ENCODE data around the gene ARHGAP15. TPM values are rescaled to one million over a fixed set of nuclear protein-coding genes. Genes with fewer than 3 reads are reported as not detected.

ARHGAP15 gene
- total and polyA plus RNA-seq, 9 donors: 1.5 to 10.0 (median 2.6) TPM

DNA sequence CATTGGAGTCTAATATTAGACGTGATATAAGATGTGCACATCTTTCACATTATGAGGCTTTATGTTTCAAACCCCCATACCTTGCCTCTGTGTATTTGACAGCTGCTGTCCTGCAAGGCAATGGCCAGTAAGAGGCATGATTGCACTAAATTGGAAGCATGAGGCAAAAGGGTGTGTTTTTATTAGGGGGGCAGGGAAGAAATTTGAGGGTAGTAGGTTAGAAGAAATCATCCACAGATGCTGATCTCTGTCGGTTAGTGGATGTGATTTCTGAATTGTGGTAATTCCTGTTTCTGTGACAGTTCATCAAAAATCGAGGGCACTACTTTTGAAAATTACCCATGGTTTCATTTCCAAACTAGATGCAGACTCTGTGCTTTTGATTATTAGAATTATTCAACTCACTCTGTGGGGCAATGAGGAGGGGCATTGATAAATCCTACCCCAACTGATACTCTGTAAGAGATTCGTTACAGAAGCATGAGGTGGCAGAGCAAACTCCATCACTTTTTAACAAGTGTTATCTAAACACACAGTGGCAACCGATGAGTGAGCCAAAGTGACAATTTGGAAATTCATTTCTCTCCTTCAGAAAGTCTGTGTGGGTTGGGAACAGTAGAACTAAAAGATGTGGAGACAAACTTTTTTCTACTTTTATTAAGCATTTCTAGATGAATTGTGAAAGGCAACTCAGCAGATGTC is 453.0 kb downstream of the ARHGAP15 start:
- Histone ChIP-seq H3K4me1 (ENCODE audit: insufficient read depth) (no peaks in the 10 kb centered on the region), H3K9me3 (no peaks in the 10 kb centered on the region), H3K27me3 (no peaks in the 10 kb centered on the region), H3K36me3 (no peaks in the 10 kb centered on the region), H3K27ac (no peak overlapping the region), H3K4me3 (no peak overlapping the region)
- no peak for DNase-seq
- TF ChIP-seq, protein P1, sequence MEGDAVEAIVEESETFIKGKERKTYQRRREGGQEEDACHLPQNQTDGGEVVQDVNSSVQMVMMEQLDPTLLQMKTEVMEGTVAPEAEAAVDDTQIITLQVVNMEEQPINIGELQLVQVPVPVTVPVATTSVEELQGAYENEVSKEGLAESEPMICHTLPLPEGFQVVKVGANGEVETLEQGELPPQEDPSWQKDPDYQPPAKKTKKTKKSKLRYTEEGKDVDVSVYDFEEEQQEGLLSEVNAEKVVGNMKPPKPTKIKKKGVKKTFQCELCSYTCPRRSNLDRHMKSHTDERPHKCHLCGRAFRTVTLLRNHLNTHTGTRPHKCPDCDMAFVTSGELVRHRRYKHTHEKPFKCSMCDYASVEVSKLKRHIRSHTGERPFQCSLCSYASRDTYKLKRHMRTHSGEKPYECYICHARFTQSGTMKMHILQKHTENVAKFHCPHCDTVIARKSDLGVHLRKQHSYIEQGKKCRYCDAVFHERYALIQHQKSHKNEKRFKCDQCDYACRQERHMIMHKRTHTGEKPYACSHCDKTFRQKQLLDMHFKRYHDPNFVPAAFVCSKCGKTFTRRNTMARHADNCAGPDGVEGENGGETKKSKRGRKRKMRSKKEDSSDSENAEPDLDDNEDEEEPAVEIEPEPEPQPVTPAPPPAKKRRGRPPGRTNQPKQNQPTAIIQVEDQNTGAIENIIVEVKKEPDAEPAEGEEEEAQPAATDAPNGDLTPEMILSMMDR (IDR thresholded peaks at IDR 0.05): no peak
- no peak for TF ChIP-seq POLR2A (IDR thresholded peaks at IDR 0.05)
- no peak for TF ChIP-seq EP300 (IDR thresholded peaks at IDR 0.05)
- 78 to 82% (median 82%) methylated on average over 5 of the region's 5 CpGs for WGBS, 3 donors
- intact Hi-C loops (cut with DNase I): no loop called here

DNA sequence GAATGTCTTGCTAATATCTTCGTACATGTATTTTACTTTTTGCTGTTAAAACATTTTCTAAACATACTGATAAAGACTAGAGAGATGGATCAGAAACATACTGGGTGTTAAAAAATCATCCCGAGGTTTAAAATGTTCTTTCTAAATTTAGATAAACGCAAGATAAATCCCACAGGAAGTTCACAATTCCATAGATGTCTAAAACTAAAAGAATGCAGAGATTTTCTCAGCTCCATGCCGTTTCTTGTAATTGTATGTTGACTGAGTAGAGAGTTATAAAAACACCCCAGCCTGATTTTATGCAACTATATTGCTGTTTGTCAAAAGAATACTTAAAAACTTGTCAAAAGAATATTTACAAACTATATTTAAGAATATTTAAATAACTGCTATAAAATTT is 455.7 kb downstream of the ARHGAP15 start:
- H3K36me3 ChIP-seq: no peaks in the 10 kb centered on the region
- no peak overlapping the region for H3K27ac ChIP-seq
- no peak overlapping the region for H3K4me3 ChIP-seq
- no peaks in the 10 kb centered on the region for H3K9me3 ChIP-seq
- WGBS, 3 donors: 4 to 26% (median 6%) methylated on average over 4 of the region's 4 CpGs
- H3K4me1 ChIP-seq (ENCODE audit: insufficient read depth): no peaks in the 10 kb centered on the region
- intact Hi-C loops (cut with DNase I): no loop called here
- no peaks in the 10 kb centered on the region for H3K27me3 ChIP-seq
- TF ChIP-seq, protein P1 (IDR thresholded peaks at IDR 0.05): no peak
- TF ChIP-seq EP300 (IDR thresholded peaks at IDR 0.05) (no peak), POLR2A (IDR thresholded peaks at IDR 0.05) (no peak)
- no peak for DNase-seq

GRCh38 chr2:143586119-143586518 is 456.9 kb downstream of the ARHGAP15 start:
- no peak for TF ChIP-seq POLR2A (IDR thresholded peaks at IDR 0.05)
- no peak for TF ChIP-seq EP300 (IDR thresholded peaks at IDR 0.05)
- TF ChIP-seq, protein P1 (IDR thresholded peaks at IDR 0.05): no peak
- Histone ChIP-seq H3K27me3 (no peaks in the 10 kb centered on the region), H3K9me3 (no peaks in the 10 kb centered on the region), H3K36me3 (no peaks in the 10 kb centered on the region), H3K4me1 (ENCODE audit: insufficient read depth) (no peaks in the 10 kb centered on the region), H3K4me3 (no peak overlapping the region), H3K27ac (no peak overlapping the region)
- intact Hi-C loops (cut with DNase I): no loop called here
- DNase-seq: no peak

DNA sequence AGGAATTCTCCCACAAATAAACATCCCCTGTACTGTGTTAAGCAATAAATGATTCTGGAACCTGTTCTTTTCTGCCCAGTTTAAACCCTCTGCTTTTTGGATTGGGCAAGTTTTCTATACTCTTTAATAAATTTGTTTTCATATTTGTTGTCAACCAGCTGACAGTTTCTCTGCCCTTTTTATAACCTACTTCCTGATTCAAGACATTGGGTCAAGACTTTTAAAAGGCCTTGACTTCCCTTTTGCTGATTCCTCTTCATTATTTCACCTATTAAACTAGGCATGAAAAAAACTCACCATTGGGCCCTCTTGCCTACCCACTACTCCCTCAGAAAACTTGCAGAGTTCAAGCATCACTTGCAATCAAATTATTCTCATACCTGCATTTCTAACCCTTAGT is 459.5 kb downstream of the ARHGAP15 start:
- intact Hi-C loops (cut with DNase I): no loop called here
- Histone ChIP-seq H3K27ac (no peak overlapping the region), H3K9me3 (no peaks in the 10 kb centered on the region), H3K4me3 (no peak overlapping the region), H3K4me1 (ENCODE audit: insufficient read depth) (no peaks in the 10 kb centered on the region), H3K27me3 (no peaks in the 10 kb centered on the region), H3K36me3 (no peaks in the 10 kb centered on the region)
- no peak for DNase-seq
- TF ChIP-seq, protein P1 (IDR thresholded peaks at IDR 0.05): no peak
- TF ChIP-seq EP300 (IDR thresholded peaks at IDR 0.05) (no peak), POLR2A (IDR thresholded peaks at IDR 0.05) (no peak)
